ENCODE results near the gene TRIO. TPM values are rescaled to one million over a fixed set of nuclear protein-coding genes. Genes with fewer than 3 reads are reported as not detected.

Gene TRIO
- polyA plus RNA-seq, 3 donors: 1.7 to 45.8 (median 2.1) TPM

DNA sequence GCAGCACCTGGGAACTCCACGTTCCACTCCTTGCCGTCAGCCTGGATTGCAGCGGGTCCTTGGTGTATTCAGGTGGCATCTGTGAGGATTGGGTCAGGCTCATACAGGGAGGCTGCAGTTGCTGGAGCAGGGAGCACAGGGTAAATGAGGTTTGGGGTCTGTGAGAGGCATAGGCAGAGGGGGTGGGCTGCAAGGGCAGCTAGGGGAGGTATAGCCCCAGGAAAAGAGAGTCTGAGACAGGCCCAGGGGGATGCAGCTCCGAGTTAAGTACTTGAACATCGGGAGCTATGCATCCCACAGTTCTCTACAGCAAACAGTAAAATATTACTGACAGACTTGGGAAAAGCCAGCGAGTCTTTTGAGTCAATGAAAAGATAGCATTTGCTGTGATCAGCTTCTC, 101.6 kb downstream of the TRIO start:
- Histone ChIP-seq H4K20me1 (ENCODE audit: insufficient read depth, low read length) (peaks cover 94% of the 10 kb centered on the region), H3K4me2 (replicated peaks; ENCODE audit: extremely low read depth, low read length, poor library complexity, severe bottlenecking) (no peak overlapping the region), H3K4me1 (ENCODE audit: control insufficient read depth in 1 of 2, insufficient read depth in 2 of 2, low read length in 2 of 2) (peaks cover 8 to 15% of the 10 kb centered on the region in 2 donors), H3K27me3 (ENCODE audit: control insufficient read depth in 2 of 2, insufficient read depth in 2 of 2, low read length in 2 of 2) (no peaks in the 10 kb centered on the region), H3K27ac (ENCODE audit: low read depth in 1 of 2, low read length in 2 of 2) (no peak overlapping the region), H3K4me3 (replicated peaks in 1 of 3; ENCODE audit: low read depth in 2 of 3, low read length in 3 of 3) (no peak overlapping the region), H3K79me2 (ENCODE audit: insufficient read depth, low read length) (peaks cover 71% of the 10 kb centered on the region), H3K36me3 (replicated peaks in 1 of 2; ENCODE audit: control insufficient read depth in 1 of 2, insufficient read depth in 2 of 2, low read length in 2 of 2) (no peaks in the 10 kb centered on the region), H2AFZ (ENCODE audit: insufficient read depth, low read depth, low read length, poor library complexity, severe bottlenecking) (no peak overlapping the region), H3K9ac (ENCODE audit: insufficient read depth, low read length, poor library complexity, severe bottlenecking) (no peak overlapping the region), H3K9me3 (replicated peaks in 1 of 2; ENCODE audit: control insufficient read depth in 1 of 2, insufficient read depth in 1 of 2, low read length in 2 of 2) (no peaks in the 10 kb centered on the region)
- intact Hi-C loops (cut with micrococcal nuclease): no loop called here
- H3K9me3 Mint-ChIP-seq: no peaks in the 10 kb centered on the region
- WGBS (ENCODE audit: insufficient coverage): 89% methylated on average over 4 of the region's 6 CpGs
- DNase-seq: no peak
- no peaks in the 10 kb centered on the region for H3K27me3 Mint-ChIP-seq (ENCODE audit: low read depth in 3 of 3)
- H3K27ac Mint-ChIP-seq: no peak overlapping the region
- H3K36me3 Mint-ChIP-seq: peaks cover 0 to 2% of the 10 kb centered on the region in 2 donors
- H3K4me1 Mint-ChIP-seq: peaks cover 14% of the 10 kb centered on the region
- TF ChIP-seq, protein P1, sequence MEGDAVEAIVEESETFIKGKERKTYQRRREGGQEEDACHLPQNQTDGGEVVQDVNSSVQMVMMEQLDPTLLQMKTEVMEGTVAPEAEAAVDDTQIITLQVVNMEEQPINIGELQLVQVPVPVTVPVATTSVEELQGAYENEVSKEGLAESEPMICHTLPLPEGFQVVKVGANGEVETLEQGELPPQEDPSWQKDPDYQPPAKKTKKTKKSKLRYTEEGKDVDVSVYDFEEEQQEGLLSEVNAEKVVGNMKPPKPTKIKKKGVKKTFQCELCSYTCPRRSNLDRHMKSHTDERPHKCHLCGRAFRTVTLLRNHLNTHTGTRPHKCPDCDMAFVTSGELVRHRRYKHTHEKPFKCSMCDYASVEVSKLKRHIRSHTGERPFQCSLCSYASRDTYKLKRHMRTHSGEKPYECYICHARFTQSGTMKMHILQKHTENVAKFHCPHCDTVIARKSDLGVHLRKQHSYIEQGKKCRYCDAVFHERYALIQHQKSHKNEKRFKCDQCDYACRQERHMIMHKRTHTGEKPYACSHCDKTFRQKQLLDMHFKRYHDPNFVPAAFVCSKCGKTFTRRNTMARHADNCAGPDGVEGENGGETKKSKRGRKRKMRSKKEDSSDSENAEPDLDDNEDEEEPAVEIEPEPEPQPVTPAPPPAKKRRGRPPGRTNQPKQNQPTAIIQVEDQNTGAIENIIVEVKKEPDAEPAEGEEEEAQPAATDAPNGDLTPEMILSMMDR (IDR thresholded peaks at IDR 0.05): no peak
- no peak overlapping the region for H3K4me3 Mint-ChIP-seq

DNA sequence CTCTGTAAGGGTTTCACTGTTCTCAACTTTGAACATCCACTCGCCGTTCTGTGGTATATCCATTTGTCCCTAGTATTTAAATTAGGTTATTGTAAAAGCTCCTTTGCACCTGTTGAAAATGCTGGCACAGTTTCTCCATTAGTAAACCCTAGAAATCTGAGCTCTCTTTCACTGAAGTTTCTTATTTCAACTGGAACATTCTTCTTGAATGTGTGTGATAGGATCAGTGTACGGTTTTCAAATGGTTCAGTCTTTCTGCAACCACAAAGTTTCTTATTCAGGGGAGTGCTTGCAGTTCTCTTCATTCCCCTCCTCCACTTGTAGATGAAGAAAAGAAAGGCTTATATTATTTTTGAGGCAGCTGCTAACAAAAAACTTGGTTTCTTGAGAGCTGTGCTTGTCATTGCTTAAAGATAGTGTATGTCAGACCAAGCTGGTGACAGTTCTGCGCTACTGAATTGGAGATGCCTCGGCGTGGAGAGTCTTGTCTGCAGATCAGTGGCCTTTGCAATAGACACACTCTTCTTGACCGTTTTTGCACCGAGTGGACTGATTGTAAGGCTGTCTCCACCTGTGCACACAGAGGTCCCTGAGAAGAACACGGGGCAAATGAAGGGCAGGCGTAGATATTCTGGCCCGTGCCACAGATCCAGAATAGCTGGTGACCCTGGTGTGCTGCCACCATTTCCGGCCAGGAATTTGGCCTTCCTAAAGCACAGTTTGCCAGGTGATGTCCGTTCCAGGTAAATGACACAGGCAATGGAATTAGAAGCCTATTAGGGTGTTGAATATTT, 102.2 kb downstream of the TRIO start:
- H3K79me2 ChIP-seq (ENCODE audit: insufficient read depth, low read length): peaks cover 75% of the 10 kb centered on the region
- H3K4me2 ChIP-seq (replicated peaks; ENCODE audit: extremely low read depth, low read length, poor library complexity, severe bottlenecking): no peak overlapping the region
- H3K4me3 Mint-ChIP-seq: no peak overlapping the region
- no peak for DNase-seq
- no peak overlapping the region for H2AFZ ChIP-seq (ENCODE audit: insufficient read depth, low read depth, low read length, poor library complexity, severe bottlenecking)
- peaks cover 19% of the 10 kb centered on the region for H3K4me1 Mint-ChIP-seq
- no peaks in the 10 kb centered on the region for H3K9me3 Mint-ChIP-seq
- no peak overlapping the region for H3K4me3 ChIP-seq (replicated peaks in 1 of 3; ENCODE audit: low read depth in 2 of 3, low read length in 3 of 3)
- H3K9me3 ChIP-seq (replicated peaks in 1 of 2; ENCODE audit: control insufficient read depth in 1 of 2, insufficient read depth in 1 of 2, low read length in 2 of 2): no peaks in the 10 kb centered on the region
- H3K27ac ChIP-seq (ENCODE audit: low read depth in 1 of 2, low read length in 2 of 2): no peak overlapping the region
- 98% methylated on average over 10 of the region's 13 CpGs for WGBS (ENCODE audit: insufficient coverage)
- peaks cover 0 to 2% of the 10 kb centered on the region in 2 donors for H3K36me3 Mint-ChIP-seq
- TF ChIP-seq, protein P1 (IDR thresholded peaks at IDR 0.05): no peak
- no peaks in the 10 kb centered on the region for H3K27me3 ChIP-seq (ENCODE audit: control insufficient read depth in 2 of 2, insufficient read depth in 2 of 2, low read length in 2 of 2)
- peaks cover 94% of the 10 kb centered on the region for H4K20me1 ChIP-seq (ENCODE audit: insufficient read depth, low read length)
- intact Hi-C loops (cut with micrococcal nuclease): no loop called here
- no peak overlapping the region for H3K27ac Mint-ChIP-seq
- H3K36me3 ChIP-seq (replicated peaks in 1 of 2; ENCODE audit: control insufficient read depth in 1 of 2, insufficient read depth in 2 of 2, low read length in 2 of 2): no peaks in the 10 kb centered on the region
- H3K4me1 ChIP-seq (ENCODE audit: control insufficient read depth in 1 of 2, insufficient read depth in 2 of 2, low read length in 2 of 2): peaks cover 14 to 21% of the 10 kb centered on the region in 2 donors
- no peak overlapping the region for H3K9ac ChIP-seq (ENCODE audit: insufficient read depth, low read length, poor library complexity, severe bottlenecking)
- H3K27me3 Mint-ChIP-seq (ENCODE audit: low read depth in 3 of 3): no peaks in the 10 kb centered on the region

Measured in CD14-positive monocyte (primary cell).